Measurements from ENCODE around the gene TMEM132D.

TMEM132D gene

DNA sequence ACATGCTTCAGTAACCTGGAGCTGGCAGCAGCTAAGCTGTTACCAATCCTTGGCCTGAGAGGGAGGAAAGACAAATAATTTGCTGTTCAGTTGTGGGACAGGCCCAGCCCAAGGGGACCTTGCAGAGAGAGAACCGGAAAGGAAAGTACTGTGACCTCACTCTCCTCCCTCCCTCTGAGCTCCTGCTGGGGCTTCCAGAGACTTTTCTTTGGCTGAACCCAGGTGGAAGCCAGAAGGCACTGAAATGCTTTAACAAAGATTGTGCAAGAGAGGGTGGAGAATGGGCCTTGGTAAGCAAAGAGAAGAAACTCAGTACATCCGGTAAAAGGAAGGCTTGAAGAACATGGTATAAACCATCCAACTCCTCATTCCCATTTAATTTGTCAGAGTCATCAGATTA lies 593.5 kb downstream of the TMEM132D start:
- DNase-seq, result no peak

DNA sequence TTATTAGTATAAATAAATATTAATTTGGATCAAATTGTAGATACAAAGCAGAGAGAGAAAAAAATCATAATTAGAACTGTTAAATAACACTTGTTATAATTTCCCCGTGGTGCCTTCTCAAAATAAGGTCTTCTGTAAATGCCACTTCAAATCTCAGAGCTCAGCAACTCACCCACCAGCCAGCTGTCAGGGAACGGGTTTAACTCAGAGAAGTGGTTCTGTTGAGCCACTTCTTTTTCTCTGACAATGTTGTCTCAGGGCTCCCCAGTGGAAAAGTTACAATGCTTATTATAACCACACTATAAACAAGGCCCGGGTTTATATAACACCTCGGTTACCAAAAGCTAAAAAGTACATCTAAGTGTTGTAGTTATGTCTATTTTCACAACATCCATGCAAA lies 598.0 kb downstream of the TMEM132D start:
- DNase-seq, result no peak

- no peak for DNase-seq
Observed at GRCh38 chr12:129304529-129304928, 599.3 kb downstream of the TMEM132D start.

DNA sequence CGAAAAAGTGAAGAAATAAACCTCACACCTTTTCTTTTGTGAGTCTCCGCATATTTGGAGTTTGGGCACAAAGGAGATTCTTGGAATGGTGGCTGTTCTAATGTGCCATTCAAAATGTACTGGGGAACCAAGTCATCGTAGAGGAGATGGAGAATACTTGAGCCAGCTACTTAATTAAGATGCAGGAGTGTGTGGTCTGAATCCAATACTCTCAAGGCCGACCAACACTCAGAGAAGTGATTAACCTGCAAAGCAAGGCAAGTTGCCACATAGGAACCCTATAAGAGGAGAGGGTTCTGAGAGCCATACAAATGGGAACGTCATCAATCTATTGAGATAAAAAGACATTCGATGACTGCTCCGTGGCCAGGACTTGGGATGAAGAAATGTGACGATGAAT lies 603.8 kb downstream of the TMEM132D start:
- no peak for DNase-seq

GRCh38 chr12:129298921-129299320 lies 604.9 kb downstream of the TMEM132D start:
- DNase-seq, result no peak

GRCh38 chr12:129296671-129297070 lies 607.2 kb downstream of the TMEM132D start:
- DNase-seq, result no peak

- DNase-seq, result no peak
Observed at GRCh38 chr12:129294868-129295267, 609.0 kb downstream of the TMEM132D start.

DNA sequence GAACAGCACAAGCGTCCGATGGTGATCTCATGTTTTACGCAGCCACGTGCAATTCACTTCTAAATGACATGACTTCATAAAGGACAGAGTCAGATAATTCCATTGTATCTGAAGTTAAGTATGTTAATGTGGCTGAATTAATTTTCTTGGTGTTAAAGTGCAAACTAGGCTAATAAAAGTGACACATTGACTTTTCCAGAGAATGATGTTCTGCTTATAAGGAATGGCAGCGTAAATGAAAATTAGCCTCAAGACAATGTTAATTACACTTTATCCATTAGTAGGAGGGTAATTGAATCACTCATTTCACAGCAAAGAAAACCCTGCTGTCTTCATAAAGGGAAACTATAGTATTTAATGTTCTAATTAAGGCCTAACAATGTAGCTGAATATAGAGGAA lies 624.1 kb downstream of the TMEM132D start:
- no peak for DNase-seq

DNA sequence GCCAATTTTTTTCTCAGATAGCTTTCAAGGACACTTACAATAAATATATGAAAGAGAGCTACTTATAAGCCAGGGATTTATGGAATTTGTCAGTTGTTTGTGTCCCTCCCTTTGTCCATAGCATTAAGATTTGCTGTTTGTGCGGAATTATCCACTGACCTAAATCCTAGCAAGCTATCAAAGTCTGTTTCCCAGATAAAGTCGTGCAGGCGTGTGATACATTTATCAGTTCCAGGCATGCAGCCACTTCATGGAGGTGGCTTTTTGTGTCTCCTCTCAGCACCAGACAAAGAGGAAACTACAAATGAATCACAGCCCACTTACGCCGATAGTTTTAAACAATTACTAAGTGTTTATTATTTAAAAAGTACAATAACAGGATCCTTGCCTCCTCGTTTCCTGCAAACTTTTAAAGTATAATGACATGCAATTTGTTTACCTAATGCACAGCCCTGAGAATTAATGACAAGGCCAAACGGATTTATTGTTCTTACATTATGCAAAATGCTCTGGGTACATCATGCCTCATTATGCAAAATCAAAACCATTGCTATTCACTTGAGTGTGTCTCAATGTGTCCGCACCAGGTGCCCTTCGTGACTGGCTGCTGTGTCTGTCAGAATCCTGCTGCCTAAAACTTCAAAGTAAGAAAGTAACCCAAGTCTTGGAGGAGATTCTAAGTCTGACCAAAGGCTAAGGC lies 627.3 kb downstream of the TMEM132D start:
- DNase-seq, result no peak

GRCh38 chr12:129269756-129270495 lies 633.9 kb downstream of the TMEM132D start:
- no peak for DNase-seq

DNA sequence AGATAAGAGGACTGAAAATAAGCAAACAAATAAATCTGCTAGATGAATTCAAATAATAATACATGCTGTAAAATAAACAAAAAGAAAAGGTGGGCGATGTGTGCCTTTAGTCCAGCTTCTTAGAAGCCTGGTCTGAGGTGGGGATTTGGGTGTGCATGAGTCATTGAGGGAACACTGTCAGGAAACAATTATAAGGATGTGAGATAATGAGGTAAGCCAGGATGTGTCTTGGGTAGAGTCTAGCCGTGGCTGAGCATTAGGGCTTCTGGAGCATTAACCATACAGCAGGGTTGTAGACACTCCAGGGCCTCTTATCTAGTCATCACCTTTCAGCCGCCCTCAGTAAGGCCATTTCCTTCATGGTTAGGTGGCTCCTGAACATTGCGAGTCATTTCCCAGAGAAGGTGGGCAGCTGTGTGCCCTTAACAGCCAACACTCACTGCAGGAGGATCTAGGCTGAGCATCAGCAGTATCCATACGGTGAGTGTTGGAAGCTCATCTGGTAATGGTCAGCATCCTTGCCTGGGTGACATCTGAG lies 645.0 kb downstream of the TMEM132D start:
- no peak for DNase-seq

- no peak for DNase-seq
Observed at GRCh38 chr12:129257524-129257923, 646.3 kb downstream of the TMEM132D start.

DNA sequence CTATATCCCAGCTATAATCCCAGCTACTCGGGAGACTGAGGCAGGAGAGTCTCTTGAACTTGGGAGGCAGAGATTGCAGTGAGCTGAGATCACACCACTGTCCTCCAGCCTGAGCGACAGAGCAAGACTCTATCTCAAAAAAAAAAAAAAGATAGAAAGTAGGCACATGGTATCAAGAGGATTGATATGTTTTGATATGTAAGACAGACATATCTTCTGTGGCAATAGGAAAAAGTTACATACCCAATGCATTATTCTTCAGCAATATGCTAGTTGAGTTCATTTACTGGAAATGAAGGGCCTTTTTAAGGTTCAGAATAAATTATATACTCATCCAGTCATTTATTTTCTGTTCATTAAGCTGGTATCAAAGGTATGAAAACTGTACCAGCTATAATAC lies 657.2 kb downstream of the TMEM132D start:
- DNase-seq, result no peak

- DNase-seq, result no peak
Observed at GRCh38 chr12:129245769-129246168, 658.1 kb downstream of the TMEM132D start.

DNA sequence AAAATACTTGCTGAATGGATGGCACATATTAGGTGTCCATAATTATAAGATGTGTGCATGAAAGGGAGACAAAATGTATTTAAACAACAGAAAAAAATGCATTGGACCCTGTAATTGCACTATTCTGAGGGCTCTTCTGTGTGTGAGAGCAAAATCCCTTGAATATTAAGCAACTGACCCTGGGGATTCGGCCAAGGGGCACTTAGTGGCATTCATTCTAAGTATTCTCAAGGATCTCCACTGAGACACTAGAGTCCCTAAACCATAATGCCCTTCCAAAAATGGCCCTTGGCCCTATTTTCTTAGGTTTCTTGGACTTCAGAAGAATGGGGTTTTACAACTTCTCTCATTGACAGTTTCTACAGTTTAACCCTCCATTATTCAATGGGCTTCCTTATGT lies 662.0 kb downstream of the TMEM132D start:
- no peak for DNase-seq

DNA sequence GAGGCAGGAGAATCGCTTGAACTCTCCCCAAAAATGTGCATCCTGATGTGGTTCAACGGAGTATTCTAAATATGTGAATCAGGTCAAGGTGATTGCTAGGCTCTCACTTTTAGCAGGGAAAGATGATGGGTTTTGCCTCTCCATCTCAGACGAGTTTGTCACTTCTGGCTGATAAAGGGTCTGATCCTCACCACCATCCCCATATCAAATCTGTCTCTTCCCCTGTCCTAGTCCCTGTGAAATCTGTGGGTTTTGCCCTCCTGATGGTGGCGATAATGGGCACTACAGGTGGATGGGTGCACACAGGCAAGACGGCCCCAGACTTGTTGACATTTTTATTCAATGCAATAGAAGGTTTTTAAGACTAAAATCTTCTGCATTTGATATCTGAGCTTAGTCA lies 665.9 kb downstream of the TMEM132D start:
- no peak for DNase-seq

- no peak for DNase-seq
Observed at GRCh38 chr12:129234209-129234608, 669.6 kb downstream of the TMEM132D start.

- no peak for DNase-seq
Observed at GRCh38 chr12:129231491-129231890, 672.3 kb downstream of the TMEM132D start.

DNA sequence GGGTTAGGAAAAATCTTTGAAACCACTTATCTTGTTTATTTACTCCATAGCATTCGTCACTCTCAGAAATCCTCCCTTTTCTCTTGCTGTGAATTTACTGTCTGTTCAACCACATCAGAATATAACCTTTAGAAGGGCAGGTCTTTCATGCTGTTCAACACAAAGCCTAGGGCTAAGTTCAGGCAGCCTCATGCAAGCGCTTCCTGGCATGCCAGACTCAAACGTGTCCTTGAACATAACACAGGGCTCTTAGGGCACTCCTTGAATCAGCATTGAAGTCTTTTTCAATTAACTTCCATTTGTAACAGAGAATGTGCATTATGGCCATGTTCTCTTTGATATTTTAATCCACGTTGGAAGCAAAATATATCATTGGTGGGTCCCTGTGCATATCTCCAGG lies 672.8 kb downstream of the TMEM132D start:
- DNase-seq, result no peak

GRCh38 chr12:129226851-129227250 lies 677.0 kb downstream of the TMEM132D start:
- DNase-seq, result no peak

DNA sequence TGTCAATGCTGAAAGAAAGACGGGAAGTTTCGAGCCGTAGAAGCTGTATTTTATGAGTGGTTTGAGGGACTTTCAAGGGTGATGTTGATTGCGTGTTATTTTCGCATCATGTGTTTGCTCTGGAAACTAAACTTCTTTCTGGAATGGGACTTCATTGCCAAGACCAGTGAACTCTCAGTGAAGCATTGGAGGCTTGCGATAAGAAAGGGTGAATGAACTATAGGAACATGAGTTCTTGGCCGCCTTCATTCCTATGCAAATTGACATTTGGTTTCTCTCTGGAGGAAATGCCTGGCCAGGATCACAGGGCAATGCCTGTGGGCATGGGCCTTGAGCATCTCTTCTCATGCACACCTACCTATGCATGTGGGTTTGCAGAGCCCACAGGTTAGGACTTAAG lies 677.8 kb downstream of the TMEM132D start:
- no peak for DNase-seq

DNA sequence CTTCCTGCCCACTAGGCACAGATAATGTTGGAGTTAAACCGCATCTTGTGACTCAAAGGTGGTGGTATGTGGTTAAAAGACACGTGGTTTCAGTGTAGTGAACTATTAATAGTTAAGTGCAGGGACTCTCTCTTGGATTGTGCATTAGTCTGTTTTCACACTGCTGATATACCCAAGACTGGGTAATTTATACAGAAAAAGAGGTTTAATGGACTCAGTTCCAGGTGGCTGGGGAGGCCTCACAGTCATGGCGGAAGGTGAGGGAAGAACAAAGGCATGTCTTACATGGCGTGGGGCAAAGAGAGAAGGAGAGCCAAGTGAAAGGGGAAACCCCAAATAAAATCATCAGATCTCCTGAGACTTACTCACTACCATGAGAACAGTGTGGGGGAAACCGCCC lies 688.3 kb downstream of the TMEM132D start:
- DNase-seq, result no peak

- DNase-seq, result no peak
Observed at GRCh38 chr12:129213551-129213950, 690.3 kb downstream of the TMEM132D start.

- DNase-seq, result no peak
Observed at GRCh38 chr12:129211862-129212630, 691.8 kb downstream of the TMEM132D start.

All from NCI-H146 (cell line).